T-cell (primary cell): ENCODE results near the gene ABLIM1. TPM values are rescaled to one million over a fixed set of nuclear protein-coding genes. Genes with fewer than 3 reads are reported as not detected.

Source experiments
- ATAC-seq, 4 experiments: fragments of 200-7000 bp in 3 of 4; fragments of 150-1000 bp in 1 of 4; cut with Tn5 transposase; replicated peaks in 1 of 4; 1 replicate in 3 of 4; 2 replicates in 1 of 4; pipeline ENCODE4 v1.10.0; 2021; ENCODE audit warnings: moderate library complexity in 3 of 4, mild to moderate bottlenecking in 2 of 4, moderate number of reproducible peaks in 1 of 4
- CTCF ChIA-PET, 2 donors: fragments of 300-600 bp; sonication (Branson Sonifier 250); formaldehyde crosslinking; loops; one replicate each; lab custom pipeline; 2022; ENCODE audit warnings: antibody characterized with exemption in 2 of 2; lab: Charles Lee
- POLR2A ChIA-PET, 2 donors: fragments of 300-600 bp; sonication (Branson Sonifier 250); formaldehyde crosslinking; loops; one replicate each; lab custom pipeline; 2022; ENCODE audit warnings: antibody characterized with exemption in 2 of 2; lab: Charles Lee
- DNase-seq, 35 experiments: peaks; one replicate each; pipeline versions ENCODE4 v3.0.0 to v3.0.0-alpha.2; 2013 to 2023
- H3K27ac ChIP-seq: one replicate; pipeline ENCODE4 v1.5.1; 2013; ENCODE audit warnings: low read length
- H3K27me3 ChIP-seq, 2 experiments: replicated peaks in 1 of 2; 1 replicate in 1 of 2; 2 replicates in 1 of 2; pipeline versions ENCODE4 v1.6.1 to v1.7.0; 2013; ENCODE audit warnings: low read length in 1 of 2, mixed read lengths in 1 of 2; ENCODE audit not compliant: control insufficient read depth in 2 of 2, insufficient read depth in 2 of 2; ENCODE audit errors: extremely low read depth in 1 of 2
- H3K36me3 ChIP-seq, 2 donors: 1 replicate in 1 of 2; 2 replicates in 1 of 2; pipeline versions ENCODE4 v1.6.1 to v1.7.0; 2013; ENCODE audit warnings: low read length in 1 of 2; ENCODE audit not compliant: control insufficient read depth in 2 of 2, insufficient read depth in 1 of 2; ENCODE audit errors: extremely low read depth in 1 of 2
- H3K4me1 ChIP-seq, 2 experiments: 1 replicate in 1 of 2; 2 replicates in 1 of 2; pipeline versions ENCODE4 v1.6.1 to v1.7.0; 2013; ENCODE audit warnings: low read length in 2 of 2, mixed read lengths in 1 of 2; ENCODE audit not compliant: insufficient read depth in 2 of 2, control insufficient read depth in 1 of 2; ENCODE audit errors: extremely low read depth in 1 of 2
- H3K4me3 ChIP-seq, 2 donors: 1 replicate in 1 of 2; 2 replicates in 1 of 2; pipeline versions ENCODE4 v1.5.1 to v1.7.0; 2013; ENCODE audit warnings: mild to moderate bottlenecking in 2 of 2, low read length in 1 of 2, moderate library complexity in 1 of 2; ENCODE audit not compliant: control insufficient read depth in 1 of 2; ENCODE audit errors: extremely low read depth in 1 of 2
- H3K9me3 ChIP-seq: 2 replicates; pipeline ENCODE4 v1.7.0; 2013
- H3K27ac Mint-ChIP-seq, 2 donors: one replicate each; pipeline ENCODE4 v1.8.0; 2020 to 2021; ENCODE audit warnings: mild to moderate bottlenecking in 2 of 2, mixed read lengths in 2 of 2
- H3K27me3 Mint-ChIP-seq, 2 donors: one replicate each; pipeline ENCODE4 v1.8.0; 2021 to 2022; ENCODE audit warnings: mixed read lengths in 2 of 2
- H3K36me3 Mint-ChIP-seq: one replicate; pipeline ENCODE4 v1.8.0; 2021; ENCODE audit warnings: mixed read lengths
- H3K4me1 Mint-ChIP-seq, 3 donors: one replicate each; pipeline ENCODE4 v1.8.0; 2020 to 2022; ENCODE audit warnings: mixed read lengths in 3 of 3, mild to moderate bottlenecking in 1 of 3
- H3K4me3 Mint-ChIP-seq, 3 donors: one replicate each; pipeline ENCODE4 v1.8.0; 2020 to 2022; ENCODE audit warnings: mild to moderate bottlenecking in 3 of 3, mixed read lengths in 3 of 3, moderate library complexity in 3 of 3
- H3K9me3 Mint-ChIP-seq, 3 donors: one replicate each; pipeline ENCODE4 v1.8.0; 2020 to 2022; ENCODE audit warnings: mixed read lengths in 3 of 3
- WGBS: methylation state at CpG from one replicate; pipeline ENCODE4 v1.1.5; 2013; ENCODE audit warnings: missing lambda C conversion rate; ENCODE audit not compliant: insufficient coverage; 5-methylcytosine and 5-hydroxymethylcytosine counted together
- total RNA-seq, 35 experiments: library from RNA in 6 of 35; stranded (reverse) in 6 of 35; fragments of 120-200 nt in 1 of 35; gene quantifications; one replicate each; pipeline versions ENCODE4 v1.2.1 to v1.2.4 and lab custom pipeline; 2013 to 2026

Gene ABLIM1
- total RNA-seq, 5 donors from 2014 or later (not counting 1 experiment from before 2014, with no cell fraction given): 212 to 311 (median 266) TPM

GRCh38 chr10:114683162-114683561 lies 25.1 kb upstream of the ABLIM1 start:
- ChIA-PET CTCF (no interaction called here), POLR2A (no interaction called here)
- no peak for DNase-seq
- Mint-ChIP-seq H3K4me3 (no peak overlapping the region), H3K27ac (no peak overlapping the region), H3K4me1 (no peaks in the 10 kb centered on the region), H3K27me3 (peaks cover 0 to 2% of the 10 kb centered on the region in 2 donors), H3K9me3 (no peaks in the 10 kb centered on the region), H3K36me3 (no peaks in the 10 kb centered on the region)
- no peak overlapping the region for H3K27ac ChIP-seq
- H3K27me3 ChIP-seq: no peaks in the 10 kb centered on the region
- no peaks in the 10 kb centered on the region for H3K9me3 ChIP-seq
- no peaks in the 10 kb centered on the region for H3K36me3 ChIP-seq
- no peaks in the 10 kb centered on the region for H3K4me1 ChIP-seq
- 80% methylated on average over 2 of the region's 10 CpGs for WGBS
- no peak for ATAC-seq
- no peak overlapping the region for H3K4me3 ChIP-seq

GRCh38 chr10:114682532-114682931 lies 24.5 kb upstream of the ABLIM1 start:
- DNase-seq (no peak), ATAC-seq (no peak)
- Mint-ChIP-seq H3K27ac (no peak overlapping the region), H3K4me1 (no peaks in the 10 kb centered on the region), H3K4me3 (no peak overlapping the region), H3K27me3 (peaks cover 0 to 2% of the 10 kb centered on the region in 2 donors), H3K36me3 (no peaks in the 10 kb centered on the region), H3K9me3 (no peaks in the 10 kb centered on the region)
- POLR2A ChIA-PET: no interaction called here
- H3K4me1 ChIP-seq: no peaks in the 10 kb centered on the region
- H3K9me3 ChIP-seq: no peaks in the 10 kb centered on the region
- CTCF ChIA-PET: interaction anchor here in 1 of 2 donors (0.7 to 0.9 kb wide), 2 partner anchors 9 to 211 kb away, joined by 3 read pairs; no protein-coding TSS in a partner anchor
- no peaks in the 10 kb centered on the region for H3K36me3 ChIP-seq
- H3K4me3 ChIP-seq: no peak overlapping the region
- WGBS: 29% methylated on average over 1 of the region's 4 CpGs
- no peaks in the 10 kb centered on the region for H3K27me3 ChIP-seq
- no peak overlapping the region for H3K27ac ChIP-seq

GRCh38 chr10:114682121-114682520 lies 24.0 kb upstream of the ABLIM1 start:
- no peaks in the 10 kb centered on the region for H3K9me3 Mint-ChIP-seq

GRCh38 chr10:114681542-114681941 lies 23.5 kb upstream of the ABLIM1 start:
- H3K27me3 Mint-ChIP-seq: peaks cover 3 to 4% of the 10 kb centered on the region in 2 donors
- H3K4me3 Mint-ChIP-seq: no peak overlapping the region
- H3K27ac ChIP-seq: no peak overlapping the region
- CTCF ChIA-PET: no interaction called here
- no peaks in the 10 kb centered on the region for H3K9me3 ChIP-seq
- no peak overlapping the region for H3K4me3 ChIP-seq
- H3K4me1 ChIP-seq: no peaks in the 10 kb centered on the region
- no peaks in the 10 kb centered on the region for H3K9me3 Mint-ChIP-seq
- ATAC-seq (no peak), DNase-seq (no peak)
- H3K36me3 ChIP-seq: no peaks in the 10 kb centered on the region
- 92% methylated on average over 4 of the region's 5 CpGs for WGBS
- H3K27me3 ChIP-seq: no peaks in the 10 kb centered on the region
- no peaks in the 10 kb centered on the region for H3K4me1 Mint-ChIP-seq
- no peaks in the 10 kb centered on the region for H3K36me3 Mint-ChIP-seq
- no peak overlapping the region for H3K27ac Mint-ChIP-seq
- POLR2A ChIA-PET: no interaction called here

More at GRCh38 chr10:114682121-114682520, 24.0 kb upstream of the ABLIM1 start:
- no peaks in the 10 kb centered on the region for H3K36me3 ChIP-seq
- ChIA-PET POLR2A (no interaction called here), CTCF (interaction anchor here in 1 of 2 donors (0.7 to 0.9 kb wide), 2 partner anchors 10 to 211 kb away, joined by 3 read pairs; no protein-coding TSS in a partner anchor)
- H3K27me3 Mint-ChIP-seq: peaks cover 0 to 2% of the 10 kb centered on the region in 2 donors
- no peaks in the 10 kb centered on the region for H3K27me3 ChIP-seq
- H3K27ac Mint-ChIP-seq: no peak overlapping the region
- no peaks in the 10 kb centered on the region for H3K36me3 Mint-ChIP-seq
- H3K4me3 Mint-ChIP-seq: no peak overlapping the region
- WGBS: no CpG with 5 or more reads among the region's 3 CpGs
- DNase-seq: no peak
- no peak for ATAC-seq
- no peaks in the 10 kb centered on the region for H3K4me1 ChIP-seq
- no peaks in the 10 kb centered on the region for H3K4me1 Mint-ChIP-seq
- no peaks in the 10 kb centered on the region for H3K9me3 ChIP-seq
- no peak overlapping the region for H3K27ac ChIP-seq
- H3K4me3 ChIP-seq: no peak overlapping the region

GRCh38 chr10:114680543-114681117 lies 22.6 kb upstream of the ABLIM1 start:
- WGBS: 90% methylated on average over 3 of the region's 3 CpGs
- no peaks in the 10 kb centered on the region for H3K36me3 ChIP-seq
- no peak for ATAC-seq
- no peak overlapping the region for H3K27ac ChIP-seq
- ChIA-PET POLR2A (interaction anchor here in 1 of 2 donors (0.6 kb wide), 1 partner anchor 59 kb away, joined by 4 read pairs; no protein-coding TSS in a partner anchor), CTCF (no interaction called here)
- Mint-ChIP-seq H3K4me3 (no peak overlapping the region), H3K9me3 (no peaks in the 10 kb centered on the region), H3K36me3 (no peaks in the 10 kb centered on the region), H3K4me1 (no peaks in the 10 kb centered on the region), H3K27ac (no peak overlapping the region), H3K27me3 (peaks cover 3 to 4% of the 10 kb centered on the region in 2 donors)
- no peaks in the 10 kb centered on the region for H3K9me3 ChIP-seq
- DNase-seq: no peak
- no peaks in the 10 kb centered on the region for H3K4me1 ChIP-seq
- no peaks in the 10 kb centered on the region for H3K27me3 ChIP-seq
- H3K4me3 ChIP-seq: no peak overlapping the region

GRCh38 chr10:114679552-114679951 lies 21.5 kb upstream of the ABLIM1 start:
- H3K27me3 ChIP-seq: no peaks in the 10 kb centered on the region

More at GRCh38 chr10:114679552-114679951, 21.5 kb upstream of the ABLIM1 start:
- 83% methylated on average over 1 of the region's 5 CpGs for WGBS
- DNase-seq: no peak
- Mint-ChIP-seq H3K4me3 (no peak overlapping the region), H3K36me3 (no peaks in the 10 kb centered on the region), H3K27ac (no peak overlapping the region), H3K4me1 (no peaks in the 10 kb centered on the region), H3K9me3 (no peaks in the 10 kb centered on the region), H3K27me3 (peaks cover 3 to 4% of the 10 kb centered on the region in 2 donors)
- CTCF ChIA-PET: interaction anchor here in 1 of 2 donors (0.6 to 0.7 kb wide), 2 partner anchors 39 to 213 kb away, joined by 3 to 4 read pairs; no protein-coding TSS in a partner anchor
- Histone ChIP-seq H3K9me3 (no peaks in the 10 kb centered on the region), H3K4me1 (no peaks in the 10 kb centered on the region), H3K27ac (no peak overlapping the region), H3K36me3 (no peaks in the 10 kb centered on the region), H3K4me3 (no peak overlapping the region)
- POLR2A ChIA-PET: no interaction called here
- ATAC-seq: no peak
